Cardiac fibroblast (primary cell): ENCODE measurements around the gene RASD2.
"Not testable (repeated sequence)": the region's sequence is repeated elsewhere in the genome, so short reads cannot be mapped to it uniquely, and the experiment has no call there.

Experiments
- DNase-seq, 2 donors: peaks; one replicate each; pipeline versions ENCODE4 v3.0.0 to v3.0.0-alpha.2; 2010; ENCODE audit warnings: low read depth in 2 of 2
- H3K4me3 ChIP-seq, 2 donors: replicated peaks in 1 of 2; 1 replicate in 1 of 2; 2 replicates in 1 of 2; pipeline ENCODE4 v1.5.1; 2011; ENCODE audit warnings: low read depth in 2 of 2, low read length in 2 of 2, mild to moderate bottlenecking in 2 of 2, moderate library complexity in 1 of 2
- TF ChIP-seq, protein P1 (sequence below): IDR thresholded peaks from one replicate; pipeline ENCODE4 v1.5.1; 2011; ENCODE audit warnings: low read depth, mild to moderate bottlenecking, low read length, inconsistent platforms

RASD2 gene, protein sequence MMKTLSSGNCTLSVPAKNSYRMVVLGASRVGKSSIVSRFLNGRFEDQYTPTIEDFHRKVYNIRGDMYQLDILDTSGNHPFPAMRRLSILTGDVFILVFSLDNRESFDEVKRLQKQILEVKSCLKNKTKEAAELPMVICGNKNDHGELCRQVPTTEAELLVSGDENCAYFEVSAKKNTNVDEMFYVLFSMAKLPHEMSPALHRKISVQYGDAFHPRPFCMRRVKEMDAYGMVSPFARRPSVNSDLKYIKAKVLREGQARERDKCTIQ

DNA sequence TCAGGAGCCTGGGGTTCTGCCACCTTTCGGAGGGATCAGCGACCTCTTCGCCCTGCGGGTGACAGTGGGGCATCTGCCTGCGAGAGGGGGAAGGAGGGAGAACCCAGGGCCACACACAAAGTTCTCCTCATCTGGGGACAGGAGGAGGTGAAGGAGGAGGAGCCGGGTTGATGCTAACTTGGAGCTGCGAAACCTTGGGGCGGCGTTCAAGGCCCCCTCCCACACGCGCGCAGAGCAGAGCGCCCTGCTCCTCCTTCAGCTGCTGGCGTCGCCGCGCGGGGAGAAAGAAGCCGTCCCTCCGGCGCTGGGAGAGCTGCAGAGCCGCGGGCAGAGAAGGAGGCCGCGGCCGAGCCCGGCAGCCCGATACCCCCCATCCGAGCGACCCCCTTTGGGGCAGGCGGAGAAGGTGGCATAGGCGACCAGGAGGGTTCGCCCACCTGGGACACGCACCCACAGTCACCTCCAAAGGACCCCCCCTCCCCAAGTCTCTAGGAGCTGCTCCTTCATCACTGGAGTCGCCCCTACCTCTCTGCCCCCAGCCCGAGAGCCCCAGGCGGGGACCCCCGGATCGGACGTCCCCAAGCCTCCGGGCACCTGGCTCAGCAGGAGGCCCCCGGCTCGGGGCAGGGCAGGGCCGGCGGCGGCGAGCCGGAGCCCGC lies at the start of gene RASD2:
RASD2 (plus strand) TSS at position 237 of the 659 bp plus-strand sequence. CDS start 5,979 bp downstream, outside the sequence.
- H3K4me3 ChIP-seq, result peak within 1 kb of the TSS; percentile 44 to 50
- TF ChIP-seq, protein P1, sequence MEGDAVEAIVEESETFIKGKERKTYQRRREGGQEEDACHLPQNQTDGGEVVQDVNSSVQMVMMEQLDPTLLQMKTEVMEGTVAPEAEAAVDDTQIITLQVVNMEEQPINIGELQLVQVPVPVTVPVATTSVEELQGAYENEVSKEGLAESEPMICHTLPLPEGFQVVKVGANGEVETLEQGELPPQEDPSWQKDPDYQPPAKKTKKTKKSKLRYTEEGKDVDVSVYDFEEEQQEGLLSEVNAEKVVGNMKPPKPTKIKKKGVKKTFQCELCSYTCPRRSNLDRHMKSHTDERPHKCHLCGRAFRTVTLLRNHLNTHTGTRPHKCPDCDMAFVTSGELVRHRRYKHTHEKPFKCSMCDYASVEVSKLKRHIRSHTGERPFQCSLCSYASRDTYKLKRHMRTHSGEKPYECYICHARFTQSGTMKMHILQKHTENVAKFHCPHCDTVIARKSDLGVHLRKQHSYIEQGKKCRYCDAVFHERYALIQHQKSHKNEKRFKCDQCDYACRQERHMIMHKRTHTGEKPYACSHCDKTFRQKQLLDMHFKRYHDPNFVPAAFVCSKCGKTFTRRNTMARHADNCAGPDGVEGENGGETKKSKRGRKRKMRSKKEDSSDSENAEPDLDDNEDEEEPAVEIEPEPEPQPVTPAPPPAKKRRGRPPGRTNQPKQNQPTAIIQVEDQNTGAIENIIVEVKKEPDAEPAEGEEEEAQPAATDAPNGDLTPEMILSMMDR, result no peak
- DNase-seq, result no peak

DNA sequence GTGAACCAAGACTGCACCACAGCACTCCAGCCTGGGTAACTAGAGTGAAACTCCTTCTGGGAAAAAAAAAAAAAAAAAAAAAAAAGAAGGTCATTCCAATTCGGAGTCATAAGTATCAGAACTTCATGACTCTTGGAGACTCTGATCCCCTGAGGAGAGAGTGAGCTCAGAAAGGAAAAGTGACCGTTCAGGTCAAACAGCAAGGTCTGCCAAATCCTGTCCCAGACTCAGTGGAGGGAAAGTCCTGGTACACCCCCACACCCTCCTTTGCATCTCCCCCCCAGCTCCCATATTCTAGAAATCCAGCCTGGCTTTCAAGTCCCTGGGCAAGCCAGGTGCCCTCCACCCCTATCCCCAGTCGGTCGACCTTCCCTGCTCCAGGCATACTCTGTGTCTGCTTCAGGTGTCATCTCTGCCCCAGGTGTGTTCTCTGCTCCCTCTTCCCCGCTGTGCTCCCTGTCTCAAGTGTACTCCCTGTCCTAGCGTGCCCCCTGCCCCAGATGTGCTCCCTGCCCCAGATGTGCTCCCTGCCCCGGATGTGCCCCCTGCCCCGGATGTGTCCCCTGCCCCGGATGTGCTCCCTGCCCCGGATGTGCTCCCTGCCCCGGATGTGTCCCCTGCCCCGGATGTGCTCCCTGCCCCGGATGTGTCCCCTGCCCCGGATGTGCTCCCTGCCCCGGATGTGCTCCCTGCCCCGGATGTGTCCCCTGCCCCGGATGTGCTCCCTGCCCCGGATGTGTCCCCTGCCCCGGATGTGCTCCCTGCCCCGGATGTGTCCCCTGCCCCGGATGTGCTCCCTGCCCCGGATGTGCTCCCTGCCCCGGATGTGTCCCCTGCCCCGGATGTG lies 49.3 kb upstream of the RASD2 start:
- not testable (repeated sequence) for DNase-seq

DNA sequence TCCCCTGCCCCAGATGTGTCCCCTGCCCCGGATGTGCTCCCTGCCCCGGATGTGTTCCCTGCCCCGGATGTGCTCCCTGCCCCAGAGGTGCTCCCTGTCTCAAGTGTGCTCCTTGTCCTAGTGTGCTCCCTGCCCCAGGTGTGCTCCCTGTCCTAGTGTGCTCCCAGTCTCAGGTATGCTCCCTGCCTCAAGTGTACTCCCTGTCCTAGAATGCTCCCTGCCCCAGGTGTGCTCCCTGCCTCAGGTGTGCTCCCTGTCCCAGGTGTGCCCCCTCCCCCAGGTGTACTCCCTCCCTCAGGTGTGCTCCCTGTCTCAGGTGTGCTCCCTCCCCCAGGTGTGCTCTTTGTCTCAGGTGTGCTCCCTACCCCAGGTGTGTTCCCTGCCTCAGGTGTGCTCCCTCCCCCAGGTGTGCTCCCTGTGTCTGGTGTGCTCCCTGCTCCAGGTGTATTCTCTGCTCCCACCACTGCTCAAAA lies 48.7 kb upstream of the RASD2 start:
- no peak overlapping the region for H3K4me3 ChIP-seq
- TF ChIP-seq, protein P1, result no peak
- no peak for DNase-seq

More for the DNA sequence above, 49.3 kb upstream of the RASD2 start:
- not testable (repeated sequence) for H3K4me3 ChIP-seq

DNA sequence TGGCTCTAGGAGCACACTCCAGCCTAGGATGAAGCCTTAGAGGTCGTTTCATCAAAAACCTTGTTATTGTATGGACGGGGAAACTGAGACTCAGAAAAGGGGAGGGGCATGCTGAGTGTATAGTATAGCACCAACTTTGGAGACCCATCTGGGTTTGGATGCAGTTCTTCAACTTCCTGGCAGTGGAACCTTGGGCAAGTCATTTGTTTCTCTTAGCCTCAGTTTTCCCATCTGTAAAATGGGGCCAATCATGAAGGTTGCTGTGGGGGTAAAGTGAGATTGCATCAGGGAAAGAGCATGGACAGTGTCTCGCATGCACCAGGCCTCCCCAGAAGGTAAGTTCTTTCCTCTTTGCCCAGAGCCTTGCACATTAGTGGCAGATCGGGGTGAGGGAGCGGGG lies 47.6 kb upstream of the RASD2 start:
- TF ChIP-seq, protein P1, result no peak

DNA sequence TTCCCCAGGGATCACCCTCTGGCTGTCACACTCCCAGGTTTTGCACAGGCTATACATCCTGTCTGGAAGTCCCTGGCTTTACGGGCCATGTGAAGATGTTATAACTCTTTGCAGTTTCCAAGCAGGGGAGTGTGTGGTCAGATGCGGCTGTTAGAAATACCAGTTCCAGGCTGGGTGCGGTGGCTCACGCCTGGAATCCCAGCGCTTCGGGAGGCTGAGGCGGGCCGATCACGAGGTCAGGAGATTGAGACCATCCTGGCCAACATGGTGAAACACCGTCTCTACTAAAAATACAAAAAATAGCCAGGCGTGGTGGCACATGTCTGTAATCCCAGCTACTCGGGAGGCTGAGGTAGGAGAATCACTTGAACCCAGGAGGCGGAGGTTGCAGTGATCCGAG lies 44.9 kb upstream of the RASD2 start:
- DNase-seq, H3K4me3 ChIP-seq: not testable (repeated sequence)

More for the DNA sequence above, 47.6 kb upstream of the RASD2 start:
- DNase-seq, result no peak
- no peak overlapping the region for H3K4me3 ChIP-seq

DNA sequence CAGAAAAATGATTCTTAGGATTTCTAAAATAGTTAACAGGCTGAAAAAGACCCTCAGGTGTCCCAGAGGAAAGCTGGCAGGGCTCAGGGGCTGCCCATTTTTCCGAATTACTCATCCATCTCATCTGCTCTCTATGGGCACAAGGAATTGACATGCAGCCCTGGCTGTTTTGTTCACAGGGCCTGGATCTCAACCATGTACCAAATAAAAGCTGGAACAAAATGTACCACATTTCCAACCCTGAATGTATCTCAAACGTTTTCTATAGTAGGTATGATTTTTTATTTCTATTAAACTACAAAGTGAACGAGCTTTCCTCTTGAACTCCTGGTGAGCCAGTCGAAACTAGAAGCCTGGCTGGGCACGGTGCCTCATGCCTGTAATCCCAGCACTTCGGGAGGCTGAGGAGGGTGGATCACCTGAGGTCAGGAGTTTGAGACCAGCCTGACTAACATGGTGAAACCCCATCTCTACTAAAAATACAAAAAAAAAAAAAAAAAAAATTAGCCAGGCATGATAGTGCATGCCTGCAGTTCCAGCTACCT lies 43.8 kb upstream of the RASD2 start:
- H3K4me3 ChIP-seq, result no peak overlapping the region
- TF ChIP-seq, protein P1, result no peak
- DNase-seq, result no peak

DNA sequence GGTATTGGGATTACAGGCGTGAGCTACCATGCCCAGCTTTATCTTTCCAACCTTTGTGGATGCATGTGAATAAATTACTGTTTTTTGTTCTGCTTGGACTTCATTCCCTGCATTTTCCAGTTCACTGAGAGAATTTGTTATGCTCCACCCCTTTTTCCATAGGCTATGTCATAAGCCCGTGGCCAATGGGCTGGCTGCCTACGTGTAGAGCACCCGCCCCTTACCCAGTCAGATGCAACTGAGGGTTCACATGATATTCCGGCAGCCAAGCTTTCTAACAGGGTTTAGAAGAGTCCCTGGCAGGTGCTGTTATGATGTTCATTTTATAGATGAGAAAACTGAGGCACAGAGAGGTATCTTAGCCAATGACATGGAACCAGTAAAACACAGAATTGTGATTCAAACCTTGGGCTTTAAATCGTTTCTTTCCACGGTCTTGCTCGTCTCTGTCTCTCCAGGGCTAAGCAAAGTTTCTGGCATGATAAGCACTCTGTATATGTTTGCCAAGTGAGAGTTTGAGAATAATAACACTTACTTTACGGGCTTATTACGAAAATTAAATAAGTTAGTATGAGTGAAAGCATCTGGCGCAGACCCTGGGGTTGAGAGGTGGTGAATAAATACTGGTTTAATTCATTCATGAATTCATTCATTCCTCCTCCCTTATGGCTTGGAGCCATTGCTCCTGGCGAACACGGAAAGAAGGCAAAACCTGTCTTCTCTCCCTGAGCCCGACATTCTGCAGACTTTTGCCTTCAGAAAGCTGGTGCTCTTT lies 42.4 kb upstream of the RASD2 start:
- DNase-seq, result peak in 1 of 2 donors; percentile 36
- TF ChIP-seq, protein P1, result no peak
- H3K4me3 ChIP-seq, result no peak overlapping the region
